ENCODE data around the gene TOMM40L.

DNA sequence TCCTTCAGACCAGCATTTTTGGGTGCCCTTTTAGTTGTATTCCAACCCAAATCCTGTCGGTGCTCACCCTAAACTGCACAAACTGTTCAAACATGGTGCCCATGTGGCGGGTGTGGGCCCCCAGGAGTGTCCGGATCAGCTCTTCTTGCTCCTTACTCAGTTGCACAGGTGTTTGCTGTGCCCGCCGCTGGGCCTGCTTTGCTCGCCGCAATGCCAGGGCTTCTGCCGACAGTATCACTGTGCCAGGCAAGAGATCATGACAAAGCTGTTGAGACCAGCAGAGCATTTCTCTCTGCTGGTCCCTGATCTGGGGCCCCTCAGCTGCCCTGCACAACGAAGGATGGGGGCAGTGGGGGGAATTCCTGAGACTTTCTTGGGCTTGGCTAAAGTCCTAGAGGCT lies 7.2 kb downstream of the TOMM40L start:
- no peak for TF ChIP-seq CTCF (IDR thresholded peaks at IDR 0.05)
- no peak for TF ChIP-seq EP300 (IDR thresholded peaks at IDR 0.05)

Measured in sigmoid colon (tissue), 4 donors.